ENCODE measurements around the gene EEFSEC.

DNA sequence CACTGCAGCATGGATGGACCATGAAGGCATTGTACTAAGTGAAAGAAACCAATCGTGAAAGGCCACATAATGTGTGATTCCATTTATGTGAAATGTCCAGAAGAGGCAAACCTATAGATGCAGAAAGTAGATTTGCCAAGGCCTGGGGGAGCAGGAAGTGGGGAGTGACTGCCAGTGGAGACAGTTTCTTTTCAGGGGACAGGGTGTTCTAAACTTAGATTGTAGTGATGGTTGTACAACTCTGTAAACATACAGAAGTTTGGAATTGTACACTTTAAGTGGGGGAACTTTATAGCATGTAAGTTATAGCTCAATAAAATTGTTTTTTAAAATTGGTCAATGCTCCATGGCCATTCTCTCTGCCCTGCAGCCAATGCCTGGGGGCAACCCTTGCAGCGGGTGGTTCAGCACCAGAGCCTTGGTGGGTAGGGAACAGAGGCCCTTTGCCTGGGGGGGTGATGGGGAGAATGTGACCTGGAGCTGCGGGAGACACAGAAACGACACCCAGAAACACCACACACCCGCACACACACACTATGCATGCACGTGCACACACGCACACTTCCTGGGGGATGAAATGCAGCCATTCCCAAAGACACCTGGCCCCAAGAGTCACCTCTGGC is 270.4 kb downstream of the EEFSEC start:
- TF ChIP-seq, protein P1, sequence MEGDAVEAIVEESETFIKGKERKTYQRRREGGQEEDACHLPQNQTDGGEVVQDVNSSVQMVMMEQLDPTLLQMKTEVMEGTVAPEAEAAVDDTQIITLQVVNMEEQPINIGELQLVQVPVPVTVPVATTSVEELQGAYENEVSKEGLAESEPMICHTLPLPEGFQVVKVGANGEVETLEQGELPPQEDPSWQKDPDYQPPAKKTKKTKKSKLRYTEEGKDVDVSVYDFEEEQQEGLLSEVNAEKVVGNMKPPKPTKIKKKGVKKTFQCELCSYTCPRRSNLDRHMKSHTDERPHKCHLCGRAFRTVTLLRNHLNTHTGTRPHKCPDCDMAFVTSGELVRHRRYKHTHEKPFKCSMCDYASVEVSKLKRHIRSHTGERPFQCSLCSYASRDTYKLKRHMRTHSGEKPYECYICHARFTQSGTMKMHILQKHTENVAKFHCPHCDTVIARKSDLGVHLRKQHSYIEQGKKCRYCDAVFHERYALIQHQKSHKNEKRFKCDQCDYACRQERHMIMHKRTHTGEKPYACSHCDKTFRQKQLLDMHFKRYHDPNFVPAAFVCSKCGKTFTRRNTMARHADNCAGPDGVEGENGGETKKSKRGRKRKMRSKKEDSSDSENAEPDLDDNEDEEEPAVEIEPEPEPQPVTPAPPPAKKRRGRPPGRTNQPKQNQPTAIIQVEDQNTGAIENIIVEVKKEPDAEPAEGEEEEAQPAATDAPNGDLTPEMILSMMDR (IDR thresholded peaks at IDR 0.05; ENCODE audit: low read depth, low read length), result no peak
- TF ChIP-seq POLR2A (IDR thresholded peaks at IDR 0.05; ENCODE audit: extremely low read depth, insufficient read length) (no peak), MYC (IDR thresholded peaks at IDR 0.05; ENCODE audit: low read depth, low read length) (no peak)
- TF ChIP-seq, protein P2, sequence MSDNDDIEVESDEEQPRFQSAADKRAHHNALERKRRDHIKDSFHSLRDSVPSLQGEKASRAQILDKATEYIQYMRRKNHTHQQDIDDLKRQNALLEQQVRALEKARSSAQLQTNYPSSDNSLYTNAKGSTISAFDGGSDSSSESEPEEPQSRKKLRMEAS (IDR thresholded peaks at IDR 0.05; ENCODE audit: low read depth, low read length), result no peak

All from NB4 (cell line).